ENCODE measurements around the gene HNRNPA3.

GRCh38 chr2:177172034-177172880 is 40.3 kb upstream of the HNRNPA3 start:
- TF ChIP-seq MYC (IDR thresholded peaks at IDR 0.05; ENCODE audit: low read depth, low read length) (no peak), POLR2A (IDR thresholded peaks at IDR 0.05; ENCODE audit: low read depth, low read length) (no peak)

Data from endothelial cell of umbilical vein (primary cell).